NT2/D1 (cell line): Measurements from ENCODE around the gene ZBTB40.

Source experiments
- DNase-seq: peaks from one replicate; pipeline ENCODE4 v3.0.0-alpha.2; 2011; ENCODE audit warnings: low read depth, low spot score
- H3K27me3 ChIP-seq: 2 replicates; pipeline ENCODE4 v1.6.0; 2011; ENCODE audit warnings: mild to moderate bottlenecking; ENCODE audit not compliant: insufficient read length, insufficient read depth
- H3K36me3 ChIP-seq: 2 replicates; pipeline ENCODE4 v1.6.1; 2011; ENCODE audit warnings: mild to moderate bottlenecking, low read length, mixed read lengths; ENCODE audit not compliant: insufficient read depth, insufficient read length
- H3K4me1 ChIP-seq: 2 replicates; pipeline ENCODE4 v1.5.1; 2011; ENCODE audit not compliant: insufficient read depth, insufficient read length
- H3K4me3 ChIP-seq: 2 replicates; pipeline ENCODE4 v1.5.1; 2011; ENCODE audit warnings: low read depth; ENCODE audit not compliant: insufficient read length
- H3K9ac ChIP-seq: 2 replicates; pipeline ENCODE4 v1.6.0; 2011; ENCODE audit warnings: low read depth; ENCODE audit not compliant: insufficient read length
- H3K9me3 ChIP-seq: 2 replicates; pipeline ENCODE4 v1.5.1; 2011; ENCODE audit warnings: mild to moderate bottlenecking, low read length; ENCODE audit not compliant: insufficient read depth
- SUZ12 ChIP-seq: IDR thresholded peaks from 2 replicates; pipeline ENCODE4 v1.6.1; 2011; ENCODE audit not compliant: insufficient read length, insufficient read depth; ENCODE audit errors: extremely low read depth
- YY1 ChIP-seq: IDR thresholded peaks from 2 replicates; pipeline ENCODE4 v1.6.1; 2011; ENCODE audit not compliant: insufficient read length, insufficient read depth
- ZNF274 ChIP-seq: IDR thresholded peaks from 2 replicates; pipeline ENCODE4 v1.6.1; 2011; ENCODE audit warnings: mild to moderate bottlenecking, low read depth, low read length

Gene ZBTB40

DNA sequence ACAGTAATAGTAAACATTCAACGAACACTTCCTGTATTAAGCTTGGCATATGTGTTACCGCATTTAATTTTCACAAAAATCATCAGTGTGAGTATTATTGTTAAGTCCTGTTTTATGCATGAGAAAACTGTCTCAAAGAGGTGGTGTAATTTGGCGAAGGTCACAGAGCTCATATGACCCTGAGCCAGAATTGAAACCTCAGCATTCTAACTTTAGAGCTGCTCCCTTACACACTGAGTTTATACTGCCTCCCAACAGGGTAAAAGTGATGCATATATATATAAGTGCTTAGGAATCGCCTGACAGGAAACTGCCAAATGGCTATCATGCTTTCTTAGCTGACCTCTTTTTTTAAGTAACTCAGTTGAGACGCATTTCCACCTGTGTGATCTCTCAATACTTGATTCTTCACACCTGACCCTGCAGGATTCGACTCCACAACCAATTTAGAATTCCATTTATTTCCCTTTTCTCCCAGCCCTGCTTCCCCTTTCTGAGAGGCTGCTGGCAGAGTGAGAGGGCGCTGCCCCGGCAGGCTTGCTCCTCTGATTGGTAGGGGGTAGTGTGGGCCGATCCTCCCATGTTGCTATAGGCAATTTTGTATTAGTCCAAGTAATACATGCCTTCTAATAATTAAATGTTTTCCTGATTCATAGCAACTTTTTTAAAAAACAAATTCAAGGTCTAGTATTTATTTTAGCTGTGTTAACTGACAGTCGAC is 40.5 kb downstream of the ZBTB40 start:
- no peak for TF ChIP-seq SUZ12
- Histone ChIP-seq H3K9ac (no peak overlapping the region), H3K36me3 (peaks cover 27% of the 10 kb centered on the region), H3K27me3 (no peaks in the 10 kb centered on the region), H3K9me3 (no peaks in the 10 kb centered on the region), H3K4me3 (no peak overlapping the region), H3K4me1 (peaks cover 9% of the 10 kb centered on the region)
- no peak for DNase-seq

DNA sequence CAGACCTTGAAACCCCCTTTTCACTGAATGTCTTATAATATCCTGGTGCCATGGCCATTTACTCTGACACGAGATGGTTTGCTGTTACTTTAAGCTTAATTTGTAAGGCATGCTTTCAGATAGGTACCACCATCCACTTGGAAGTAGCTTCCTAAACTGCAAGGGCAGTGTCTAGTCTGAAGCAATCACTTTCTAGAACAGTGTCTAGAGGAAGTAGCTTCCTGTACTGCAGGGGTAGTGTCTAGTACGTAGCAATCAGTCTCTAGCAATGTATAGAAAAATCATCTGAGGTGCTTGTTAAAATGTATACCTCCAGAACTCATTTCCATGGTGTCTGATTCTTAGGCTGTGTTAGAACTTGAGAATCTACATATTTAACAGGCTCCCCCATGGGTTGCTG is 42.5 kb downstream of the ZBTB40 start:
- H3K4me1 ChIP-seq = peaks cover 2% of the 10 kb centered on the region
- H3K27me3 ChIP-seq = no peaks in the 10 kb centered on the region
- H3K9me3 ChIP-seq = no peaks in the 10 kb centered on the region
- TF ChIP-seq YY1 = no peak
- DNase-seq = no peak
- peaks cover 37% of the 10 kb centered on the region for H3K36me3 ChIP-seq
- no peak overlapping the region for H3K9ac ChIP-seq
- no peak overlapping the region for H3K4me3 ChIP-seq

DNA sequence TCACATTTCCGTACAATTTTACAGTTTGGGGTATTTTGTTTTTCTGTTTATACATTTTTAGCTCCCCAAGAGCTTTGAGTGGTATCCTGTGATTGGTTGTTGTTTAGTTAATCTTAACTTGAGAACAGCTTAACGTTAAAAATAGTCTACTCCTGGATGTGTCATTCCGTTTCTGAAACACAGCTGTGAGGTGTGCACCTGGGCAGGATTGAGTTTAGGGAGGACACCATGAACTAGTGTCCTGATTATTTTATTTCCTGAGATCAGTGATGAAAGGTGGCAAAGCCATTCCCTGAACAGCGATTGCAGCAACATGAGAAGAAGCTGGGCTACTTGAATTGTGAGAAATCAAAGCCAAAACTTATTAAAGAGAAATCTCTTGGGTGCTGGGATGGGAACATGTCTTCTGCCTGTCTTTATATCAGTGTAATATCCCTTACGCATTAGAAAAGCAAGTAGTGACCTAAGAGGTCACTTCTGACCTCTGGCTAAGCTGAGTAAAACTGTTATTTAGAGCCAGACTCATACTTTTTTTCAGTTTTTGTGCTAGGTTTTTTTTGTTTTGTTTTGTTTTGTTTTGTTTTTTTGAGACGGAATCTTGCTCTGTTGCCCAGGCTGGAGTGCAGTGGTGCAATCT is 43.4 kb downstream of the ZBTB40 start:
- Histone ChIP-seq H3K4me3 (no peak overlapping the region), H3K4me1 (no peaks in the 10 kb centered on the region), H3K36me3 (peaks cover 38% of the 10 kb centered on the region), H3K9ac (no peak overlapping the region), H3K27me3 (no peaks in the 10 kb centered on the region), H3K9me3 (no peaks in the 10 kb centered on the region)
- TF ChIP-seq ZNF274 (no peak), SUZ12 (no peak), YY1 (no peak)
- DNase-seq = no peak

- H3K9me3 ChIP-seq = no peaks in the 10 kb centered on the region
- TF ChIP-seq ZNF274 (no peak), YY1 (no peak), SUZ12 (no peak)
- no peak overlapping the region for H3K4me3 ChIP-seq
- no peak for DNase-seq
- H3K9ac ChIP-seq = no peak overlapping the region
- no peaks in the 10 kb centered on the region for H3K27me3 ChIP-seq
- peaks cover 38% of the 10 kb centered on the region for H3K36me3 ChIP-seq
- H3K4me1 ChIP-seq = no peaks in the 10 kb centered on the region
These were observed 45.0 kb downstream of the ZBTB40 start for GRCh38 chr1:22496536-22497160.

- H3K4me3 ChIP-seq = no peak overlapping the region
- H3K36me3 ChIP-seq = peaks cover 33% of the 10 kb centered on the region
- H3K4me1 ChIP-seq = no peaks in the 10 kb centered on the region
- DNase-seq = no peak
- no peak overlapping the region for H3K9ac ChIP-seq
- no peak for TF ChIP-seq SUZ12
- TF ChIP-seq ZNF274 = no peak
- TF ChIP-seq YY1 = no peak
- H3K9me3 ChIP-seq = no peaks in the 10 kb centered on the region
- H3K27me3 ChIP-seq = no peaks in the 10 kb centered on the region
These were observed 46.8 kb downstream of the ZBTB40 start for GRCh38 chr1:22498463-22498862.

- TF ChIP-seq YY1 = no peak
- TF ChIP-seq ZNF274 = no peak
- TF ChIP-seq SUZ12 = no peak
- Histone ChIP-seq H3K36me3 (peaks cover 36% of the 10 kb centered on the region), H3K4me3 (no peak overlapping the region), H3K9ac (no peak overlapping the region), H3K9me3 (no peaks in the 10 kb centered on the region), H3K4me1 (no peaks in the 10 kb centered on the region), H3K27me3 (no peaks in the 10 kb centered on the region)
- no peak for DNase-seq
These were observed 48.4 kb downstream of the ZBTB40 start for GRCh38 chr1:22500058-22500457.

GRCh38 chr1:22500471-22500870 is 48.8 kb downstream of the ZBTB40 start:
- Histone ChIP-seq H3K36me3 (peaks cover 35% of the 10 kb centered on the region), H3K9ac (no peak overlapping the region), H3K4me1 (no peaks in the 10 kb centered on the region), H3K4me3 (no peak overlapping the region), H3K9me3 (no peaks in the 10 kb centered on the region), H3K27me3 (no peaks in the 10 kb centered on the region)
- TF ChIP-seq YY1 (no peak), SUZ12 (no peak), ZNF274 (no peak)
- no peak for DNase-seq
